B cell (primary cell): ENCODE measurements around the gene TLR3.

ENCODE experiments used
- EZH2 ChIP-seq: IDR thresholded peaks from 2 replicates; pipeline ENCODE4 v1.6.1; 2012; ENCODE audit warnings: borderline replicate concordance, low read depth, mild to moderate bottlenecking, moderate library complexity, low read length; ENCODE audit not compliant: insufficient read depth, poor library complexity, severe bottlenecking
- TF ChIP-seq, protein P1 (sequence below): fragments of 200-600 bp; IDR thresholded peaks from one replicate; pipeline ENCODE4 v1.8.0; 2022; ENCODE audit warnings: antibody characterized with exemption, mild to moderate bottlenecking

DNA sequence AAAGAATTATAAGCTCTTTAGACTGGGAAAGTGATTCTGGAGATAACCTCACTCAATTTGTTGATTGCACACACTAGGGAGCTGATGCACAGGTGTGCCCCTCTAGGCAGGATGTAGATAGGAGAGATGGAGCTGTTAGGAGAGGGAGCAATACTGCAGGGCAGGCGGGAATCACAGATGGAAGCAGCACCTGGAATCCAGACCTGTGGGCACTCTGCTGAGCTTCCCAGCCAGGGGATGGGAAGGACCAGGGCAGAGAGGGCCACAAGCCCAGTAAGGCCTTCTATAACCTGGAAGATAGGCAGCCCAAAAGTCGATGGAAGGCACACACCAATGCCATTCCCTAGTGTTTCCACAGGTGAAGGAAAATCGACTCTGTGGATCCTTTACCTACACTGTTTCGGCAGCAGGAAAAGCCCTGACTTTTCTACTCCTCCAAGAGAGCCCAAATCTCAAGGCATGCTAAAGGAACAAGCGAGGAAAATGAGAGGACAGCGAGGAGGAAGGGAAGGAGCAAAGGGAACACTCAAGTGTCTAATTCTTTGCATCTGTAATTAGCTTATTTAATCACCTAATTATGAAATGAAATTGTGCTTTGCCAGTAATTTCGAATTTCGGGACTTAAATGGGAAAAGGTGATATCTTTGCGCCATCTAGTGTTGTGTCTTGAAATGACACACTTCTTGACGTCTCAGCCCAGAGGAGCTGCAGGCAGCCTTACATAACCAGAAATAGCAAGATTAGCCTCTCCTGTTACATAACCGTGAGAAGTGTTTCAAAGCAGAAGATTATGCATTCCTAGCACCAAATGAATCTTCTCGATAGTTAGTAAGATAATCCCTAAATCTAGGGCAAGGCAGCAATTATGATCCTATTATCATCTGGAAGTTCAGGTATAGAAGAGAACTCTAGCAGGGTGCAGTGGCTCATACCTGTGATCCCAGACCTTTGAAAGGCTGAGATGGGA, 31.0 kb upstream of the TLR3 start:
- TF ChIP-seq, protein P1, sequence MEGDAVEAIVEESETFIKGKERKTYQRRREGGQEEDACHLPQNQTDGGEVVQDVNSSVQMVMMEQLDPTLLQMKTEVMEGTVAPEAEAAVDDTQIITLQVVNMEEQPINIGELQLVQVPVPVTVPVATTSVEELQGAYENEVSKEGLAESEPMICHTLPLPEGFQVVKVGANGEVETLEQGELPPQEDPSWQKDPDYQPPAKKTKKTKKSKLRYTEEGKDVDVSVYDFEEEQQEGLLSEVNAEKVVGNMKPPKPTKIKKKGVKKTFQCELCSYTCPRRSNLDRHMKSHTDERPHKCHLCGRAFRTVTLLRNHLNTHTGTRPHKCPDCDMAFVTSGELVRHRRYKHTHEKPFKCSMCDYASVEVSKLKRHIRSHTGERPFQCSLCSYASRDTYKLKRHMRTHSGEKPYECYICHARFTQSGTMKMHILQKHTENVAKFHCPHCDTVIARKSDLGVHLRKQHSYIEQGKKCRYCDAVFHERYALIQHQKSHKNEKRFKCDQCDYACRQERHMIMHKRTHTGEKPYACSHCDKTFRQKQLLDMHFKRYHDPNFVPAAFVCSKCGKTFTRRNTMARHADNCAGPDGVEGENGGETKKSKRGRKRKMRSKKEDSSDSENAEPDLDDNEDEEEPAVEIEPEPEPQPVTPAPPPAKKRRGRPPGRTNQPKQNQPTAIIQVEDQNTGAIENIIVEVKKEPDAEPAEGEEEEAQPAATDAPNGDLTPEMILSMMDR: peak; percentile 74
- TF ChIP-seq EZH2: no peak
